ENCODE measurements around the gene EXOC6B.

Gene EXOC6B

GRCh38 chr2:72833084-72833714 is 7.4 kb upstream of the EXOC6B start:
- TF ChIP-seq, protein P1, sequence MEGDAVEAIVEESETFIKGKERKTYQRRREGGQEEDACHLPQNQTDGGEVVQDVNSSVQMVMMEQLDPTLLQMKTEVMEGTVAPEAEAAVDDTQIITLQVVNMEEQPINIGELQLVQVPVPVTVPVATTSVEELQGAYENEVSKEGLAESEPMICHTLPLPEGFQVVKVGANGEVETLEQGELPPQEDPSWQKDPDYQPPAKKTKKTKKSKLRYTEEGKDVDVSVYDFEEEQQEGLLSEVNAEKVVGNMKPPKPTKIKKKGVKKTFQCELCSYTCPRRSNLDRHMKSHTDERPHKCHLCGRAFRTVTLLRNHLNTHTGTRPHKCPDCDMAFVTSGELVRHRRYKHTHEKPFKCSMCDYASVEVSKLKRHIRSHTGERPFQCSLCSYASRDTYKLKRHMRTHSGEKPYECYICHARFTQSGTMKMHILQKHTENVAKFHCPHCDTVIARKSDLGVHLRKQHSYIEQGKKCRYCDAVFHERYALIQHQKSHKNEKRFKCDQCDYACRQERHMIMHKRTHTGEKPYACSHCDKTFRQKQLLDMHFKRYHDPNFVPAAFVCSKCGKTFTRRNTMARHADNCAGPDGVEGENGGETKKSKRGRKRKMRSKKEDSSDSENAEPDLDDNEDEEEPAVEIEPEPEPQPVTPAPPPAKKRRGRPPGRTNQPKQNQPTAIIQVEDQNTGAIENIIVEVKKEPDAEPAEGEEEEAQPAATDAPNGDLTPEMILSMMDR (IDR thresholded peaks at IDR 0.05; ENCODE audit: insufficient read depth, low read depth, low read length, missing control alignments), result no peak
- DNase-seq (ENCODE audit: low read depth), result peak; percentile 14
- no peak overlapping the region for H3K4me3 ChIP-seq (ENCODE audit: low read depth, low read length)

- DNase-seq (ENCODE audit: low read depth), result peak; percentile 41
- no peak overlapping the region for H3K4me3 ChIP-seq (ENCODE audit: low read depth, low read length)
- TF ChIP-seq, protein P1 (IDR thresholded peaks at IDR 0.05; ENCODE audit: insufficient read depth, low read depth, low read length, missing control alignments), result no peak
These were observed 4.4 kb upstream of the EXOC6B start for GRCh38 chr2:72830273-72830672.

DNA sequence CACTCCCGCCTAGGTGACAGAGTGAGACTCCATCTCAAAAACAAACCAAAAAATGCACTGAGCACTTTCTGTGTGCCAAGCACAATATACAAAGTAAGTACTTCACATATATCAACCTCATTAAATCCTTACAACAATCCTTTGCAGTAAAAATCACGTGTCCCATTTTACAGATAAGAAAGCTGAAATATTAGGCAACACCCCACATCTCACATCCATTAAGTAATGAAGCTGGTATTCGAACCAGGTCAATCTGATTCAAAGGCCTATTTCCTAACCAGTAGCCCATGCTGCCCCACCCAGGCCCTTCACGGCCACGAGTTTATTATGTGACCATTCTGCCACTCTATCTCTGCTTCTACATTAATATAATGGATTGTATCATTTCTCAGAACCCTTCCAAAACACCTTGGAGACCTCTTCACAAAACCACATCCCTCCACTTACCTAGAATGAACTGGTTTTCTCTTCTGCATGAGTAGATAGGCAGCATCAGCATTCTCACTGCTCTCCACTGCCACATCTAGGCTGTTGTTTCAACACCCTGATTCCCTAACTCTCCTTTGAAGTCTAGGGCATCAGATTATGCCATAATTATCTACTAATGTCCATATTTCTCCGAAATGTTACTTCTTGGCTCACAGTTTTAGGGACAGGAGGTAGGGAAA is 3.1 kb upstream of the EXOC6B start:
- no peak for DNase-seq (ENCODE audit: low read depth)
- TF ChIP-seq, protein P1 (IDR thresholded peaks at IDR 0.05; ENCODE audit: insufficient read depth, low read depth, low read length, missing control alignments), result no peak
- H3K4me3 ChIP-seq (ENCODE audit: low read depth, low read length), result no peak overlapping the region

GRCh38 chr2:72827966-72828646 is 2.3 kb upstream of the EXOC6B start:
- TF ChIP-seq, protein P1 (IDR thresholded peaks at IDR 0.05; ENCODE audit: insufficient read depth, low read depth, low read length, missing control alignments), result no peak
- H3K4me3 ChIP-seq (ENCODE audit: low read depth, low read length), result no peak overlapping the region
- no peak for DNase-seq (ENCODE audit: low read depth)

DNA sequence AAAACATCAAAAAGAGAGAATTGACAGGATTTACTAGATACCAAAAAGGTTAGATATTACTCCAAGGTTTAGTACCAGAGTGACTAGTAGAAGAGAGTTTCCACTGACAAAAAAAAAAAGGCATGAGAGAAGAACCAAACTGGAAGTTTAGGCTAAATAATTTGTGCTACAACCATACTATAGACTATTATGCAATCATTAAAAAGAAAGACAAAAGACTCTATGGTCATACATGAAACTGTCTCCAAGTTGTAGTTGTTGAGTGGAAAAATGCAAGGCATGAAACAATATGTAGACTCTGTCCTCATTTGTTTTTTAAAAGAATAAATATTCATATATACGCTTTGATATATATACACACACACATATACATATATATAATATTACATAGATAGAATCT is 1.7 kb upstream of the EXOC6B start:
- H3K4me3 ChIP-seq (ENCODE audit: low read depth, low read length), result no peak overlapping the region
- DNase-seq (ENCODE audit: low read depth), result no peak
- TF ChIP-seq, protein P1 (IDR thresholded peaks at IDR 0.05; ENCODE audit: insufficient read depth, low read depth, low read length, missing control alignments), result no peak

DNA sequence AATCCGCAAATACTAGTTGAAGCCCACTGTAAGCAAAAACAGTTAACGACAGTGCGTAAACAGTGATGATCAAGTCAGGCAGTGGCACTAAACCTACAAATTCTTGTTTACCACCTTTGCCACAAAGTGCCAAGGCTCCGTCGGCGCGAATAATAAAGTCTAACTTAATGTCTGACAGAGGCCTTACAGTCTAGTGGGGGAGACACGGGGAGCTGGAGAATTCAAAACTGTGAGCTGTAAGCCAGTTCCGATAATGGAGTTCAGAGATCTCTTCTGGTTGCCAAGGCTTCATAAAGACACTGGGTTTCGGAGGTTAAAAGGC is 284 bp upstream of the EXOC6B start:
- no peak for DNase-seq (ENCODE audit: low read depth)
- H3K4me3 ChIP-seq (ENCODE audit: low read depth, low read length), result no peak overlapping the region; the same call in 1 of the 2 replicates
- TF ChIP-seq, protein P1 (IDR thresholded peaks at IDR 0.05; ENCODE audit: insufficient read depth, low read depth, low read length, missing control alignments), result no peak
